ENCODE measurements around the gene GALNT17. TPM values are rescaled to one million over a fixed set of nuclear protein-coding genes. Genes with fewer than 3 reads are reported as not detected.
A peak's percentile ranks its signal among the peaks of the same experiment; 100 is the strongest.

GALNT17 gene
- total RNA-seq, 4 donors from 2014 or later, result 0.63 to 7.5 (median 3.1) TPM

DNA sequence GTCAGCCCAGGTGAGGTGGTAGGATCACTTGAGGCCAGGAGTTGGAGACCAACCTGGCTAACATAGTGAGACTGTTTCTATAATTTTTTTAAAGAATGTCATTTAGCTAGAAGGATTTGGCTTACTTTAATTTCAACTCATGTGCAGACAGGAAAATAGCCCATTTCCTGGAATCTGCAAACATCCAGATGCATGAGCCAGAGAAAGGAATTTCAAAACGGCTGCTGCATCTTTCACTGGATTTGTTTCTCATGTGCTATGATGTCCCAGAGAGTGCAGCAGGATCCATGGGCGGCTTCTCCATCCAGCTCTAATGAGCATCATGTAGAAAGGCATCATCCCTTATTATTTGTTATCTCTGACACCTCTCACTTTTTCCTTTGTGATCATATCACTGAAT, 149.3 kb downstream of the GALNT17 start:
- TF ChIP-seq POLR2A (IDR thresholded peaks at IDR 0.05), result no peak
- TF ChIP-seq, protein P1, sequence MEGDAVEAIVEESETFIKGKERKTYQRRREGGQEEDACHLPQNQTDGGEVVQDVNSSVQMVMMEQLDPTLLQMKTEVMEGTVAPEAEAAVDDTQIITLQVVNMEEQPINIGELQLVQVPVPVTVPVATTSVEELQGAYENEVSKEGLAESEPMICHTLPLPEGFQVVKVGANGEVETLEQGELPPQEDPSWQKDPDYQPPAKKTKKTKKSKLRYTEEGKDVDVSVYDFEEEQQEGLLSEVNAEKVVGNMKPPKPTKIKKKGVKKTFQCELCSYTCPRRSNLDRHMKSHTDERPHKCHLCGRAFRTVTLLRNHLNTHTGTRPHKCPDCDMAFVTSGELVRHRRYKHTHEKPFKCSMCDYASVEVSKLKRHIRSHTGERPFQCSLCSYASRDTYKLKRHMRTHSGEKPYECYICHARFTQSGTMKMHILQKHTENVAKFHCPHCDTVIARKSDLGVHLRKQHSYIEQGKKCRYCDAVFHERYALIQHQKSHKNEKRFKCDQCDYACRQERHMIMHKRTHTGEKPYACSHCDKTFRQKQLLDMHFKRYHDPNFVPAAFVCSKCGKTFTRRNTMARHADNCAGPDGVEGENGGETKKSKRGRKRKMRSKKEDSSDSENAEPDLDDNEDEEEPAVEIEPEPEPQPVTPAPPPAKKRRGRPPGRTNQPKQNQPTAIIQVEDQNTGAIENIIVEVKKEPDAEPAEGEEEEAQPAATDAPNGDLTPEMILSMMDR (IDR thresholded peaks at IDR 0.05), result no peak
- intact Hi-C loops (cut with DNase I; ENCODE audit: low total_unique reads), result no loop called here
- no peak overlapping the region for H3K4me3 ChIP-seq (ENCODE audit: low read depth, poor library complexity, severe bottlenecking)
- 36 to 39% methylated on average over 2 of the region's 2 CpGs for WGBS, 2 donors
- no peak for DNase-seq (ENCODE audit: low spot score in 2 of 2)

DNA sequence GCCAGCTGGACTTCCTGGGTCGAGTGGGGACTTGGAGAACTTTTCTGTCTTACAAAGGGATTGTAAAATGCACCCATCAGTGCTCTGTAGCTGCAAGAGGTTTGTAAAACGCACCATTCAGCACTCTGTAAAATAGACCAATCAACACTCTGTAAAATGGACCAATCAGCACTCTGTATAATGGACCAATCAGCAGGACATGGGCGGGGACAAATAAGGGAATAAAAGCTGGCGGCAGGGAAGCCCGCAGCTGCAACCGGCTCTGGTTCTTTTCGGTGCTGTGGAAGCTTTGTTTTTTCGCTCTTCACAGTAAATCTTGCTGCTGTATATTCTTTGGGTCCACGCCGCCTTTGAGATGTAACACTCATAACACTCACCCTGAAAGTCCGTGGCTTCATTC, 151.9 kb downstream of the GALNT17 start:
- WGBS, 2 donors, result 79 to 82% methylated on average over 11 of the region's 11 CpGs
- TF ChIP-seq, protein P1 (IDR thresholded peaks at IDR 0.05), result no peak
- no peak for TF ChIP-seq POLR2A (IDR thresholded peaks at IDR 0.05)
- DNase-seq (ENCODE audit: low spot score in 2 of 2), result peak in 1 of 2 donors; percentile 17
- intact Hi-C loops (cut with DNase I; ENCODE audit: low total_unique reads), result no loop called here
- H3K4me3 ChIP-seq (ENCODE audit: low read depth, poor library complexity, severe bottlenecking), result no peak overlapping the region

DNA sequence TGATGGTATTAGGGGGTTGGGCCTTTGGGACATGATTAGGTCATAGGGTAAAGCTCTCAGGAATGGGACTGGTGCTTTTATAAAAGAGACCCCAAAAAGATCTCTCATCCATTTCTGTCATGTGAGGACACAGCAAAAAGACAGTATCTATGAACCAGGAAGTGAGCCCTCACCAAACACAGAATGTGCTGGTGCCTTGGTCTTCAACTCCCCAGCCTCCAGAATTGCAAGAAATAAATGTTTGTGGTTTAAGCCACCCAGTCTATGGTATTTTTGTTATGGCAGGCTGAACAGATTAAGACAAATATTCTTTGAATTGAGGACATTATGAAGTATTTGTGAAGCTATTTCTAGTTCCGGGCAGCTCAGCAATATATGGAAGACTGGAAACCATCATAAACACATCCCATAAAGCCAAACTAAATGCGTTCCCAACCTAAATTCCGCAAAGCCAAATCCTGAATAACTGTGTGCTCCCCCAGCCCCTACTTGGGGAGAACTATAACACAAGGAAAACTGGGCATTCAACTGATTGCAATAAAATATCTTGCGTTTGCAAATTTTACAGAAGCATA, 153.7 kb downstream of the GALNT17 start:
- 79 to 82% methylated on average over 4 of the region's 4 CpGs for WGBS, 2 donors

DNA sequence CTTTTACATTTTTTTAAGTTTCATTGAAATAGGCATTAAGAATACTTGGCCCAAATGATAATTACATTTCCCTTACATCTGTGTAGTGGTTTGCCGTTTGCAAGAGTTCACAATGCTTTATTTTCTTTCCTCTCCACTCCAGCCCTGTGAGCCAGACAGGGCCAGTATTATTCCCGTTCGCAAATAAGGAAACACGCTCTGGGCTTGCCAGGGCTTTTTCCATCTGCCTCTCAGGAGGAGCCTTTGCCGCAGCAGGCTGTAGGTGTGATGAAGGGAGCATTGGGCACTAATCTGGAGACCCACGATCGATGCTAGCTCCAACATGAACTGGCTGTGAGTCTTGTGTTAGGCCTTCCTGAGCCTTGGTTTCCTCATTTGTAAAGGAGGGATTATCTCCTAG, 154.4 kb downstream of the GALNT17 start:
- WGBS, 2 donors, result 71 to 85% methylated on average over 7 of the region's 7 CpGs
- intact Hi-C loops (cut with DNase I; ENCODE audit: low total_unique reads), result no loop called here
- no peak overlapping the region for H3K4me3 ChIP-seq (ENCODE audit: low read depth, poor library complexity, severe bottlenecking)
- no peak for DNase-seq (ENCODE audit: low spot score in 2 of 2)
- TF ChIP-seq POLR2A (IDR thresholded peaks at IDR 0.05), result no peak
- TF ChIP-seq, protein P1 (IDR thresholded peaks at IDR 0.05), result no peak

More for the DNA sequence above, 153.7 kb downstream of the GALNT17 start:
- no peak overlapping the region for H3K4me3 ChIP-seq (ENCODE audit: low read depth, poor library complexity, severe bottlenecking)
- no peak for DNase-seq (ENCODE audit: low spot score in 2 of 2)
- TF ChIP-seq, protein P1 (IDR thresholded peaks at IDR 0.05), result no peak
- no peak for TF ChIP-seq POLR2A (IDR thresholded peaks at IDR 0.05)
- intact Hi-C loops (cut with DNase I; ENCODE audit: low total_unique reads), result no loop called here

DNA sequence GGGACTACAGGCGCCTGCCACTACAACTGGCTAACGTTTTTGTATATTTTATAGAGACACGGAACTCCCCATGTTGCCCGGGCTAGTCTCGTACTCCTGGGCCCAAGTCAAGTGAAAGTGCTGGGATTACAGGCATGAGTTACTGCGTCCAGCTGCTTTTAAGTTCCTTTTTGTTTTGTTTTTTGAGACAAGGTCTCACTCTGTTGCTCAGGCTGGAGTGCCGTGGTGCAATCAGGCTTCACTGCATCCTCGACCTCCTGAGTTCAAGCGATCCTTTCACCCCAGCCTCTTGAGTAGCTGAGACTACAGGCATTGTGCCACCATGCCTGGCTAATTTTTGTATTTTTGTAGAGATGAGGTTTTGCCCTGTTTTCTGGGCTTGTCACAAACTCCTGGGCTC, 155.0 kb downstream of the GALNT17 start:
- no peak for TF ChIP-seq POLR2A (IDR thresholded peaks at IDR 0.05)
- TF ChIP-seq, protein P1 (IDR thresholded peaks at IDR 0.05), result no peak
- H3K4me3 ChIP-seq (ENCODE audit: low read depth, poor library complexity, severe bottlenecking), result no peak overlapping the region
- WGBS, 2 donors, result 79 to 83% methylated on average over 9 of the region's 9 CpGs
- intact Hi-C loops (cut with DNase I; ENCODE audit: low total_unique reads), result no loop called here
- DNase-seq (ENCODE audit: low spot score in 2 of 2), result no peak

DNA sequence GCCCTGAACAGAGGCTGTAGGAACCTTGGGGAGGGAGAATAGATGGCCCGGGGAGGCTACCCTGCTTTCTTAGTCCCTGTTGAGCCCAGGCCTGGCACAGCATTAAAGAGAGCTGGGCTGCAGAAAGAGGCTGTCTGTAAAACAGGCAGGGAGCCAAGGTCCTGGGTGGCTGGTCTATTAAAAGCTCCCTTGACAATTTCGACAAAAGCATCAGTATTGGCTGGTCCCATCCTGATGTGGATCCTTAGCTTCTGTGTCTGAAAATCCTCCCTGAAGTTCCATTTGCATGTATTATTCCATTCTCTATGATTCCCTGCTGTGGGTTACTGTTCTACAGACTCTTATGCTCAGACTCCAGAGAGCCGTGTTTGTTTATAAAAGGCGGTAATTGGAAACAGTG, 158.5 kb downstream of the GALNT17 start:
- WGBS, 2 donors, result 46 to 54% methylated on average over 4 of the region's 4 CpGs
- no peak for TF ChIP-seq POLR2A (IDR thresholded peaks at IDR 0.05)
- TF ChIP-seq, protein P1 (IDR thresholded peaks at IDR 0.05), result no peak
- intact Hi-C loops (cut with DNase I; ENCODE audit: low total_unique reads), result no loop called here
- no peak overlapping the region for H3K4me3 ChIP-seq (ENCODE audit: low read depth, poor library complexity, severe bottlenecking)
- DNase-seq (ENCODE audit: low spot score in 2 of 2), result no peak
